Hematopoietic multipotent progenitor cell treated with erythropoietin and hydrocortisone succinate and interleukin-3 and kit ligand, for 15 days (in vitro differentiated cells): Measurements from ENCODE around the gene SUPT20HL2.
"Not testable (repeated sequence)": the region's sequence is repeated elsewhere in the genome, so short reads cannot be mapped to it uniquely, and the experiment has no call there.

ENCODE experiments used
- DNase-seq: peaks from one replicate; pipeline ENCODE4 v3.0.0-alpha.2; 2015; ENCODE audit warnings: low spot score

Gene SUPT20HL2

DNA sequence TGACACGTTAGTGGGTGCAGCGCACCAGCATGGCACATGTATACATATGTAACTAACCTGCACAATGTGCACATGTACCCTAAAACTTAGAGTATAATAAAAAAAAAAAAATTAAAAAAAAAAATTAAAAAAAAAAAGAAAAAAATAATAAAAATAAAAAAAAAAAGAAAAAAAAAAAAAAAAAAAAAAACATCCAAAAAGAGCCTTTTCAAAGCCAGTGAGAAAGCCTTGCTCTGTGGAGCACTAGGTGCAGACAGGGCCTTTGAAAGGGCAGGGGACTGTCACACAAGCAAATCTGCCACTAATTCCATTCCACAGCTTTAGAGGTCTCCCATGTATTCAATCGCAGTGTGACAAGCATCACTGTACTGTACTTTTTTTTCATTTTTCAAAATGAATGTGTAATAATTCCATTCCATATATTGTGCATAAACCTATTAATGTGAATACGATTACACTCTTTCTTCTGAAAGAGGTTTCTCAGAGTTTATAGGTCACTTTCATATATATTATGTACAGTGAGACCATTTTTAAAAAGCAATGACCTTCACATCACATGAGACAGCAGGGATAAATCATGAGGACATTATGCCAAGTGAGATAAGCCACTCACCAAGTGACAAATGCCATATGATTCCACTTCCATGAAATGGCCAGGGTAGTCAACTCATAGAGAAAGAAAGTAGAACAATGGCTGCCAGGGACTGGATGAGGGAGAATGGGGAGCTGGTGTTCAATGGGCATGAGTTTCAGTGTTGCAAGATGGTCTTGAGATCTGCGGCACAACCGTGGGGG, 4.1 kb downstream of the SUPT20HL2 start:
- not testable (repeated sequence) for DNase-seq

- DNase-seq, result not testable (repeated sequence)
These were observed 5.1 kb downstream of the SUPT20HL2 start for GRCh38 chrX:24308803-24309202.

DNA sequence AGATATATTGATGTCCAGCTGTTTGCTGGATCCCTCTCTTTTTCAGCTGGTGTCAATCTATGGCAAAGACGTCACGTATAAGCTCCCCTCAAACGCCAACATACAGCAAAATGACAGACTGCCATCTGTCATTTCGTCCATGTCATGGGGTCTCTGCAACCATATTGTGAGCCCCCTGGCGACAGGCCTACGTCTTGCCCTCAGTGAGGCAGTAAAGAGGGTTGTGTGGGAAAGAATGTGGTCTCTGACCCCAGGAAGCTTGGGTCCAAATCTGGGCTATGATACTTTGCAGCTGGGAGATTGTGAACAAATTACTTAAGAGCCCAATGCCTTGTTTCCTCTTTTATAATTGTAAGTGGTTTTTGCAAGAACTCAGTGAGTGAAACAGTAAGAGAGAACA, 7.4 kb downstream of the SUPT20HL2 start:
- no peak for DNase-seq

GRCh38 chrX:24305905-24306304, 8.0 kb downstream of the SUPT20HL2 start:
- no peak for DNase-seq

DNA sequence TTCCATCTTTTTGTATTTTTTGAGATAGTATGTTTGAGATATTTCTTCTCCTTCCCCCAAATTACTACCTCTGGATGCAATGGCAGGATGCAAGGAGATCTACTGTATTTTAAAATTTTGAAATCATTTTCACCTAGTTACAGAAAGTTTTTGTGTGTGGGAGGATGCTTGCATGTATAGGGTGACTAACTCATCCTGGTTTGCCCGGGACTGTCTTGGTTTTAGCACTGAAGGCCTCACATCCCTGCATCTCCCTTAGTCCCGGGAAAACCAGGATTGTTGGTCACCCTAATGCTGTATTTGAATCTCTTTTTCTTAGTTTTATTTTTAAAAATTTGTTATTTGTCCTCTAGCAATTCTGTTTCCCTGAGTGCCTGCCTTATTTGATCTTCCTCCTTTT, 12.1 kb downstream of the SUPT20HL2 start:
- DNase-seq, result no peak

- no peak for DNase-seq
These were observed 12.8 kb downstream of the SUPT20HL2 start for GRCh38 chrX:24301060-24301459.

GRCh38 chrX:24298191-24298590, 15.7 kb downstream of the SUPT20HL2 start:
- DNase-seq, result no peak

DNA sequence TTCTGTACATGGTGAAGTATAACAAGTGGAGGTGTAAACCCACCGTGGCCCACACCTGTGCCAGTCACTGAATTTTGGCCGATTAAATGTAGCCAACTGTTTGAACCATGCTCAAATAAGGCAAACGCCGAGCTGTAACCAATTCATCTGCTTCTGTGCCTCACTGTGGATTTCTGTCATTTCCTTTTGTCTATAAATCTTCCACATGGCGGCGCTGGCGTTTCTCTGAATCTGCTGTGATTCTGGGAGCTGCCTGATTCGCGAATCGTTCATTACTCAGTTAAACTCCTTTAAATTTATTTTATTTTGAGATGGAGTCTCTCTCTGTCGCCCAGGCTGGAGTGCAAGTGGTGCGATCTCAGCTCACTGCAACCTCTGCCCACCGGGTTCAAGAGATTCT, 19.2 kb downstream of the SUPT20HL2 start:
- no peak for DNase-seq

- DNase-seq, result no peak
These were observed 20.5 kb downstream of the SUPT20HL2 start for GRCh38 chrX:24293412-24293811.

DNA sequence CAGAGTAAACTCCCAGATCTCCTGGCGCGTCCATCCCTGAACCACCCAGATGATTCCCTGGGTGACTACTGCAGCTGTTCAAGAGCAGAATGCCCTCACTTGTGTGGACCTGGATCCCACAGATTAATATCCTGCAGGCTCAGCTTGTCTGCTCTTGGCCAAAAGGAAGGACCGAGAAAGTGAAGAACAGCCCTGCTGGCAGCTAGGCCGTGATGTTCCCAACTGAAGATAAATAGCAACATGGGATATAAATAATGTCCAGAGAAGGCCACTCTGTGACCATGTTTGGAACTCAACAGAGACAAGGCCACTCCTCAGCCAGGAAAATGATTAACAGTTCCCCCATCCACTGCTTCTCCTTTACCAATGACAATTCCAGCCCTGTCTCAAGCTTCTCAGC, 21.5 kb downstream of the SUPT20HL2 start:
- DNase-seq, result no peak

DNA sequence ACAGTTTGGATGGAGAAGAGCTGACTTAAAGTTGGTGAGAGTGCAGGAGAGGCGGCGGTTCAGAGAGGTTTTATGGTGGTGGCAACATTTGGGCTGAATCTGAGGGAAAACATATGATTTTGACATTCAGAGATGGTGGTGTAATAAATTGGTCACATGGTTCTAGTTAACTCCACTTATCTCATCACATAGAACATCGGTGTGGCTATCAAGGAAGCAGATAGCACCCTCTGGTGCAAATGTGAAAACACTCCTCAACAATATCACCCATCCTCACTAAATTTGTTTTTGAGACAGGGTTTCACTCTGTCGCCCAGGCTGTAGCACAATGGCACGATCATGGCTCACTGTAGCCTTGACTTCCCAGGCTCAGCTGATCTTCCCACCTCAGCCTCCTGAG, 28.8 kb downstream of the SUPT20HL2 start:
- DNase-seq, result no peak

DNA sequence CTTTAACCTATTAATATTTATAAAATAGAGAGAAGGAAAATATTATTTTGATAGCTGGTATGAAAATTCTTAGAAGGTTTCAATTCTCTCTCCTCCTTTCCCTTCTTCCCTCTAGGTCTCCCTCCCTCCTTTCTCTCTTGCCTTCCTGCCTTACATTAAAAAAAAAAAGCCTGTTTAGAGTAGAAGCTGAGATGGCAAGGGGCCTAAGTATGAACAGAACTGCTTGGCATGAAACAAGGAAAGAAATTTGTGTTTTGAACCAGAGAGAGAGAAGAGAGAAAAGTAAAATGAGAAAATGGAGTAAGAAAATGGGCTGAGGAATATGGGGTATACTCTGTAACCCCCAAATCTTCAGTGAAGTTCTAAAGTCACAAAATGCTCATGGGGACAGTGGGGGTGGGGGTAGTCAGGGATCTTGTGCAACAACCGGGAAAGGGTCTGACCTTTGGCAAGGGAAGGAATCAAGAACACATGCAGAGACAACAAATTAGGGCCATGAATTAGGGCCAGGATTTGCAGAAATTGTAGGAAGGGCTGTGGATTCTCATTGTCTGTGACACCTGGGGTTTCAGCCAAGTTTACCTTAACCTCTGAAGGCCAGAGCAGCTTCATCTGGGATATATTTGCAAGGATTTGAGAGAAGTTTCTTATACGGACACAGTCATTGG, 30.6 kb downstream of the SUPT20HL2 start:
- no peak for DNase-seq

DNA sequence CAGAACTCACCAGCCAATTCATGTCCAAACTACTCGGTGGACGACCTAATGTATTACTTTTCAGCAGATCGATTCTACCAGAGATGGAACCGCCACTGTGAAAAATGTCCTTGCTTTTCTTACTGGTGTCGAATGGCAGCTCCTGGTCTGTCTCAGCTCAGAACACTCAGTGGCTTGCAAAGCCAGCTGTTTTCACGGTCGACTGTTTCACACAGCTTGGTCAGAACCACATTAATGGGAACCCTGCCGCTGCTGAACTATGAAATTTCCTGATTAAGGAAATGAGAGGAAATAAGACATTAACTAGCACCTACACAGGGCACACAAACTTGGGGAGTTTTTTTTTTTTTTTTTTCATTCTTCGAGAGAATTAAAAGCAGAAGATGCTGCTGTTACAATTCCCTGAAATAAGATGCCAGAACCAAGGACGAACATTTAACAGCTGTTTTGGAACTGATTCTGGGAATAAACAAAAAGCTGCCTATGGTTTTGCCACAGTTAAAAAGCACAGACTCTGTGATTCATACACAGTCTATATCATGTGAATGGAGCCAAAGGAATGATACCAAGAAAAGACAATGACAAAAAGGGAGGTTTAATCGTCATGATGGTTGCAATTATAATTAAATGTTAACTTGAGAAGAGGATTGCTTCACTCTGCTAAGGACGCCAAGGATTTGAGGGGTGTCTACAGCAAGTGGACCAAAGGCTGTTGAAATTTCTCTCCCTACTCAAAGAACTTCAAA, 31.3 kb downstream of the SUPT20HL2 start:
- no peak for DNase-seq

GRCh38 chrX:24277405-24277804, 36.5 kb downstream of the SUPT20HL2 start:
- no peak for DNase-seq

DNA sequence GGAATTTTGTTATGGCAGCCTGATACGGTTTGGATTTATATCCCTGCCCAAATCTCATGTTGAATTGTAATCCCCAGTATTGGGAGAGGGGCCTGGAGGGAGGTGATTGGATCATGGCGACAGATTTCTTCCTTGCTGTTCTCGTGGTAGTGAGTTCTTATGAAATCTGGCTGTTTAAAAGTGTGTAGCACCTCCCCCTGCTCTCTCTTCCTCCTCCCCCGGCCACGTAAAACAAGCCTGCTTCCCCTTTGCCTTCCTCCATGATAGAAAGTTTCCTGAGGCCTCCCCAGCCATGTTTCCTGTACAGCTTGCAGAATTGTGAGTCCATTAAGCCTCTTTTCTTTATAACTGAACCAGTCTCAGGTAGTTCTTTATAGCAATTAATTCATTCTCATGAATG, 37.9 kb downstream of the SUPT20HL2 start:
- no peak for DNase-seq

GRCh38 chrX:24271262-24271661, 42.6 kb downstream of the SUPT20HL2 start:
- DNase-seq, result no peak

- DNase-seq, result no peak
These were observed 45.1 kb downstream of the SUPT20HL2 start for GRCh38 chrX:24268786-24269185.

- no peak for DNase-seq
These were observed 46.9 kb downstream of the SUPT20HL2 start for GRCh38 chrX:24266996-24267395.

GRCh38 chrX:24264383-24264782, 49.5 kb downstream of the SUPT20HL2 start:
- DNase-seq, result no peak

DNA sequence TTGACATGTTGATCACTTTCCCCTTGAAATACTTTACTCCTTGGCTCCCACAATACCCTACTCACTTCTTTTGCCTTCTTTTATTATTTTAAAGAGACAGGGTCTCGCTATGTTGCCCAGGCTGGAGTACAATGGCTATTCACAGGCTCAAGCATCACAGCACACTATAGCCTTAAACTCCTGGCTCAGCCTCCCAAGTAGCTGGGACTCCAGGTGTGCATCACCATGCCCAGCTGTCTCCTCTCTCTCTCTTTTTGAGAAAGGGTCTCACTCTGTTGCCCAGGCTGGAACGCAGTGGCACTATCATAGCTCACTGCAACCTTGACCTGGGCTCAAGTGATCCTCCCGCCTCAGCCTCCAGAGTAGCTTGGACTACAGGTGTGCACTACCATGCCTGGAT, 51.6 kb downstream of the SUPT20HL2 start:
- no peak for DNase-seq
